ENCODE measurements around the gene PTPN20. TPM values are rescaled to one million over a fixed set of nuclear protein-coding genes. Genes with fewer than 3 reads are reported as not detected.
A peak's percentile ranks its signal among the peaks of the same experiment; 100 is the strongest.
"Not testable (repeated sequence)": the region's sequence is repeated elsewhere in the genome, so short reads cannot be mapped to it uniquely, and the experiment has no call there.

Gene PTPN20, protein sequence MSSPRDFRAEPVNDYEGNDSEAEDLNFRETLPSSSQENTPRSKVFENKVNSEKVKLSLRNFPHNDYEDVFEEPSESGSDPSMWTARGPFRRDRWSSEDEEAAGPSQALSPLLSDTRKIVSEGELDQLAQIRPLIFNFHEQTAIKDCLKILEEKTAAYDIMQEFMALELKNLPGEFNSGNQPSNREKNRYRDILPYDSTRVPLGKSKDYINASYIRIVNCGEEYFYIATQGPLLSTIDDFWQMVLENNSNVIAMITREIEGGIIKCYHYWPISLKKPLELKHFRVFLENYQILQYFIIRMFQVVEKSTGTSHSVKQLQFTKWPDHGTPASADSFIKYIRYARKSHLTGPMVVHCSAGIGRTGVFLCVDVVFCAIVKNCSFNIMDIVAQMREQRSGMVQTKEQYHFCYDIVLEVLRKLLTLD
- not detected for total RNA-seq
- polyA plus RNA-seq: under 1 TPM in 3 of 4 donors, not detected in 1; 0.17 to 0.69 (median 0.44) TPM

DNA sequence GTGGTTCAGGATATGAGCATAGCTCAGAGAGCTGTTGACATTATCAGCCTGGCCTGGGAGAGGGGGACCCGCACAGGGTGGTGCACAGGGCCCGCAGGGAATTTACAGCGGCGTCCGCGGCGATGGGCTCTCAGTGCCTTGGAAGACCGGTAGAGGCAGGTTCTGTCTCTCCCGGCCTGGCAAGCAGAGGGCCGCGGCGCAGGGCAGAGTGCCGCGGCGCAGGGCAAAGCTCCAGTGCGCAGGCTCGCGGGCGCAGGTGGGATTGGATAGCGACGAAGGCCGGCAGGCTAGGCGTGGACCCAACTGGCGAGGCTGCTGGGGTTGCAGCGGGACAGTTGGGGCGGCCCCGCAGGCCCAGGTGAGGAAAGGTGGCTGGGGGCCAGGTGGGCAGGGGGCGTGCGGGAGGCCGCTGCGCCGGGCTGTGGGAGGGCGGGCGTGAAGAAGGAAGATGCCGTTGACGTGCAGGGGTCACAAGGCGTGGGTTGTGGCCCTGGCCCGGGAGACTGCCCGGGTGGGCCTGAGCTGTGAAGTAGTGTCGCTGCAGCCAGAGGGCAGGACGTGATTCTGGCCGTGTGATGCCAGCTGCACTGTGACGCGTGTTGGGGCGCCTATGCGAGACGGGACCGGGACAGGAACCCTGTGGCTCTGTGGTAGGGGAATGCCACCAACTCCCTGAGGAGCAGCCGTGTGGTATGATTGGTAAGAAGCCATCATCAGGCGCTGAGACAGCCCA is at the start of gene PTPN20:
PTPN20 (plus strand) TSS at position 285 of the 733 bp plus-strand sequence. CDS start 21,072 bp downstream, outside the sequence.
- not testable (repeated sequence) for H3K36me3 Mint-ChIP-seq; H3K27me3 ChIP-seq (ENCODE audit: control insufficient read depth, insufficient read depth, low read length); H3K36me3 ChIP-seq (ENCODE audit: control insufficient read depth, insufficient read depth, low read length); H3K9me3 Mint-ChIP-seq; H3K27ac ChIP-seq (ENCODE audit: insufficient read depth, low read length, poor library complexity, severe bottlenecking); H3K27me3 Mint-ChIP-seq; H3K4me3 ChIP-seq (ENCODE audit: low read depth, low read length); H3K9me3 ChIP-seq (ENCODE audit: control insufficient read depth in 2 of 2, low read length in 2 of 2); H3K4me1 ChIP-seq (ENCODE audit: control insufficient read depth, insufficient read depth, low read length, poor library complexity, severe bottlenecking); H3K4me1 Mint-ChIP-seq
- Mint-ChIP-seq H3K4me3 (peak within 1 kb of the TSS in 2 of 4 donors; percentile 74 to 77), H3K27ac (peak within 1 kb of the TSS in 1 of 3 donors; percentile 46)
- DNase-seq: peak in 1 of 3 donors; percentile 11
- peak; percentile 17 to 50 for ATAC-seq (ENCODE audit: low read depth in 2 of 2)

DNA sequence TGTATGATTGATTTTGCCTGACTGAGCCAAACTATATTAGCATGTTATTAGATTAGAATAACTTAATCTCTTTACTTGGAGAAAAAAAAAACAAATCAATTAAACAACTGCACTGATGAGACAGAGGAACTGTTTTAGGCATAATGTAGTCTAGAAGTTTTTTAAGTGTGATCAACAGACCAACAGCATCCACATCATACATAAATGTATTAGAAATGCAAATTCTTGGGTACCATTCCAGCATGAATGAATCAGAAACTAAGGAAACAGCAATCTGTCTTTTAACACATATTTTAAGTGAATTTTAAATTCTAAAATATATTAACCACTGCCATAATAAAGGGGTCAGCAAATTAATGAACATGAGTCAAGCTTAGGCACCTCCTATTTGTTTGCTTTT is 41.5 kb upstream of the PTPN20 start:
- H3K27me3 ChIP-seq (ENCODE audit: control insufficient read depth, insufficient read depth, low read length); H3K27ac Mint-ChIP-seq; H3K36me3 ChIP-seq (ENCODE audit: control insufficient read depth, insufficient read depth, low read length); H3K9me3 Mint-ChIP-seq; ATAC-seq (ENCODE audit: low read depth in 2 of 2); H3K4me3 ChIP-seq (ENCODE audit: low read depth, low read length); H3K4me1 ChIP-seq (ENCODE audit: control insufficient read depth, insufficient read depth, low read length, poor library complexity, severe bottlenecking); H3K27me3 Mint-ChIP-seq; H3K4me3 Mint-ChIP-seq; H3K36me3 Mint-ChIP-seq; H3K27ac ChIP-seq (ENCODE audit: insufficient read depth, low read length, poor library complexity, severe bottlenecking); H3K4me1 Mint-ChIP-seq; DNase-seq; H3K9me3 ChIP-seq (ENCODE audit: control insufficient read depth in 2 of 2, low read length in 2 of 2): not testable (repeated sequence)

DNA sequence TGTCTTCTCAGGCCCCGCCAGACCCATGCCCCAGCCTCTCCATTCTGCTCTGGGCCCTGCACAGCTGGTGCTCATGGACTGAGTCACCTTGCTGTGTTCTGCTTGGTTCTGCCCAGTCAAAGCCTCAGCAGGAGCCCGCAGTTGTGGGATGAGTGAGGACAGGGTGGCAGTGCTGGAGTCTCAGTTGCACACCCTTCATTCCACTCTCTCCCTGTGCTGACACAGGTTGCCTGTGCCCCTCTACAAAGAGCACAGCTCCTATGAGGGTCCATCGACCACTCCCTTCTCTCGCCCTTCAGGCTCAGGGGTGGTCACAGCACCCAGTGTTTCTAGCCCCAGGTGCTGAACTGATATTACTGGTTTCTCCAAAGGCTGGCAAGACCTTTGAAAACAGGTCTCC is 39.6 kb upstream of the PTPN20 start:
- not testable (repeated sequence) for H3K4me3 Mint-ChIP-seq; H3K27ac ChIP-seq (ENCODE audit: insufficient read depth, low read length, poor library complexity, severe bottlenecking); H3K9me3 ChIP-seq (ENCODE audit: control insufficient read depth in 2 of 2, low read length in 2 of 2); H3K4me1 ChIP-seq (ENCODE audit: control insufficient read depth, insufficient read depth, low read length, poor library complexity, severe bottlenecking); DNase-seq; H3K27ac Mint-ChIP-seq; H3K36me3 Mint-ChIP-seq; H3K9me3 Mint-ChIP-seq; H3K27me3 Mint-ChIP-seq; H3K4me3 ChIP-seq (ENCODE audit: low read depth, low read length); H3K36me3 ChIP-seq (ENCODE audit: control insufficient read depth, insufficient read depth, low read length); H3K27me3 ChIP-seq (ENCODE audit: control insufficient read depth, insufficient read depth, low read length); H3K4me1 Mint-ChIP-seq
- peak in 1 of 2 donors; percentile 25 for ATAC-seq (ENCODE audit: low read depth in 2 of 2)

DNA sequence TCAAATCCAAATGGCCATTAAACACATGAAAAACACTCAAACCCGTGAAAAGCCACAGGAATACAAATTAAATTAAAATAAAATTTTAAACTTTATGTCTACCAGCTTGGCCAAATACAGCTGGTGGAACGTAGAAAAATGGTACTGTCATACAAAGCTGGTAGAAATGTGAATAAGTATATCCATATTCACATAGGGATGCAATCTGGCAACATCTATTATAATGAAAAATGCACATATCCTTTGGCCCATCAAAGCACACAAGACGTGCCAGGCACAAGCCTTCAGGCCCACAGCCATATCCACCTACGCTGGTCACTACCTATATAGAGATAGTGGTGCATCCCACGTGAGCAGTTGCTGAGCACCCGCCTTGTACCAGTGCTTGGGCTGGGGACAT is 35.9 kb upstream of the PTPN20 start:
- not testable (repeated sequence) for H3K27ac Mint-ChIP-seq; H3K27me3 Mint-ChIP-seq; H3K9me3 ChIP-seq (ENCODE audit: control insufficient read depth in 2 of 2, low read length in 2 of 2); ATAC-seq (ENCODE audit: low read depth in 2 of 2); H3K4me1 ChIP-seq (ENCODE audit: control insufficient read depth, insufficient read depth, low read length, poor library complexity, severe bottlenecking); H3K9me3 Mint-ChIP-seq; H3K4me3 Mint-ChIP-seq; H3K36me3 ChIP-seq (ENCODE audit: control insufficient read depth, insufficient read depth, low read length); H3K36me3 Mint-ChIP-seq; H3K27ac ChIP-seq (ENCODE audit: insufficient read depth, low read length, poor library complexity, severe bottlenecking); H3K27me3 ChIP-seq (ENCODE audit: control insufficient read depth, insufficient read depth, low read length); H3K4me3 ChIP-seq (ENCODE audit: low read depth, low read length); H3K4me1 Mint-ChIP-seq; DNase-seq

DNA sequence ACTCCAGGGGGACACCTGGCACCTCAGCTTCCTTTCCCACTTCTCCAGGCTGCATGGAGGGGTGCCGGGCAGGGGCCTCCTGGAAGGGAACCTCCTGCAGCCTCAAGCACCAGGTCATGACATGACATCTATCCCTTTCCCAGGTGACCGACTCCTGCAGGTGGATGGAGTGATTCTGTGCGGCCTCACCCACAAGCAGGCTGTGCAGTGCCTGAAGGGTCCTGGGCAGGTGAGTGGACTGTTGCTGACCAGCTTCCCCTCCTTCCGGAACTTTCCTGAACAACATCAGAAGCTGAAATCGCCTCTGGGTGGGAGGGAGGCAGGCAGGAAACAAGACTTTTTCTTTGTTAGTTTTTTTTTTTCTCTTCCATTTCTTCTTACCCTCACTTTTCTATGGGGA is 34.5 kb upstream of the PTPN20 start:
- H3K9me3 ChIP-seq (ENCODE audit: control insufficient read depth in 2 of 2, low read length in 2 of 2); H3K36me3 Mint-ChIP-seq; H3K4me1 ChIP-seq (ENCODE audit: control insufficient read depth, insufficient read depth, low read length, poor library complexity, severe bottlenecking); H3K9me3 Mint-ChIP-seq; H3K27ac ChIP-seq (ENCODE audit: insufficient read depth, low read length, poor library complexity, severe bottlenecking); H3K4me3 ChIP-seq (ENCODE audit: low read depth, low read length); ATAC-seq (ENCODE audit: low read depth in 2 of 2); H3K36me3 ChIP-seq (ENCODE audit: control insufficient read depth, insufficient read depth, low read length); H3K4me3 Mint-ChIP-seq; H3K27me3 Mint-ChIP-seq; H3K27ac Mint-ChIP-seq; H3K4me1 Mint-ChIP-seq; H3K27me3 ChIP-seq (ENCODE audit: control insufficient read depth, insufficient read depth, low read length); DNase-seq: not testable (repeated sequence)

DNA sequence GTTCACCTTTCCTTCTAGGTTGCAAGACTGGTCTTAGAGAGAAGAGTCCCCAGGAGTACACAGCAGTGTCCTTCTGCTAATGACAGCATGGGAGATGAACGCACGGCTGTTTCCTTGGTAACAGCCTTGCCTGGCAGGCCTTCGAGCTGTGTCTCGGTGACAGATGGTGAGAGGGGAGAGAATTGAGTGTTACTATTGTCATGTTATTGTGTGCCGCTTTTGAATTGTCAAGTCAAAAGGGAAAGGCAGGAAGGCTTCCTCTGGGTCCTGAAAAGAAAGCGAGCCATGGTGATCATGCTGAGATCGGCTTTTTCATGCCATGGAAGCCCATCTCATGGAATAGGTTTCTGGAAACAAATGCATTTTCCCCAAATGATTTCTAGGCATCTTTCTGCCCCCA is 32.5 kb upstream of the PTPN20 start:
- H3K9me3 ChIP-seq (ENCODE audit: control insufficient read depth in 2 of 2, low read length in 2 of 2); H3K36me3 ChIP-seq (ENCODE audit: control insufficient read depth, insufficient read depth, low read length); H3K4me1 Mint-ChIP-seq; H3K9me3 Mint-ChIP-seq; H3K4me3 ChIP-seq (ENCODE audit: low read depth, low read length); H3K27ac Mint-ChIP-seq; H3K4me3 Mint-ChIP-seq; H3K27ac ChIP-seq (ENCODE audit: insufficient read depth, low read length, poor library complexity, severe bottlenecking); DNase-seq; H3K4me1 ChIP-seq (ENCODE audit: control insufficient read depth, insufficient read depth, low read length, poor library complexity, severe bottlenecking); H3K27me3 ChIP-seq (ENCODE audit: control insufficient read depth, insufficient read depth, low read length); ATAC-seq (ENCODE audit: low read depth in 2 of 2); H3K36me3 Mint-ChIP-seq; H3K27me3 Mint-ChIP-seq: not testable (repeated sequence)

DNA sequence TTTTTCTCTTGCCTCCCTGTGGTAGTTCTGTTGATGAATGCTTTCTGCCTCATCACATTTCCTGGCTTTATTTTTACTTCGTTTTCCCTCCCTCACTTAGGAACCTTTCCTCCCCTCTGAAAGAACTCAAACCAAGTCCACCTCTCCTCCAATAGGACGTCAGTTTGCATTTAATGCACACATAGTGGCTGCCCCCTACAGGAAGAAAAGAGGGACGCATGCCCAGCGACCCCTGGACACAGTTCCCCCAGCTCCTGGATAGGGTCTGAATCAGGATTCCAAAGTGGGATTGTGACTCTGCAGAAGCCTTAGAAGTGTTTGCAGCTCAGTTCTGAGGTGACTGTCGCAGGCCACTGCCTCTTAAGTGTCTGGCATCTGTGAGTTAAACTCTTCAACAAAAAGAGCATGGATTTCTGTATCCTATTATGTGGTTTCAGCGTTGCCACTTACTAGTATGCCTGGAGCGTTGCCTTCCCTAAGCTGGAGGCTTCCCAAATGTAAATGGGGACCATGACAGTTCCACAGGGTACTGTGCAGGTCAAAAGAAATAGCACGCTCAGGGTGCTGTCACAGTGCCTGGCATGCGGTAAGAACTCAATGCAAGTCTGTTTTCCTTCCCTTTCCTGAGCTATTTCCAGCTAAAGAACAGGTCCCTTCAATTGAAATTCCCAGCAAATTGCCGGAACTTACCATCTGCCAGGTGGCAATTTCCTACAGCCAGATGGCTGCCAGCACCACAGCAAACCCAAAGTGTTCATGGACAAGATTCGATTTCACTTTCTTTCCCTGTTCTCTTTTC is 20.2 kb upstream of the PTPN20 start:
- DNase-seq: not testable (repeated sequence)

More for the DNA sequence above, 20.2 kb upstream of the PTPN20 start:
- not testable (repeated sequence) for H3K36me3 ChIP-seq (ENCODE audit: control insufficient read depth, insufficient read depth, low read length); H3K27ac Mint-ChIP-seq; H3K4me3 ChIP-seq (ENCODE audit: low read depth, low read length); H3K36me3 Mint-ChIP-seq; H3K4me3 Mint-ChIP-seq; H3K9me3 ChIP-seq (ENCODE audit: control insufficient read depth in 2 of 2, low read length in 2 of 2); H3K27me3 ChIP-seq (ENCODE audit: control insufficient read depth, insufficient read depth, low read length); H3K27me3 Mint-ChIP-seq; H3K4me1 ChIP-seq (ENCODE audit: control insufficient read depth, insufficient read depth, low read length, poor library complexity, severe bottlenecking); H3K9me3 Mint-ChIP-seq; H3K27ac ChIP-seq (ENCODE audit: insufficient read depth, low read length, poor library complexity, severe bottlenecking); ATAC-seq (ENCODE audit: low read depth in 2 of 2); H3K4me1 Mint-ChIP-seq

Data from CD4-positive, CD25-positive, alpha-beta regulatory T cell (primary cell).